Tibial artery (tissue), 4 donors: ENCODE results near the gene RBM33.
"Not testable (repeated sequence)": the region's sequence is repeated elsewhere in the genome, so short reads cannot be mapped to it uniquely, and the experiment has no call there.

Experiments
- DNase-seq, 2 donors: peaks; one replicate each; pipeline ENCODE4 v3.0.0-alpha.2; 2019
- H3K27ac ChIP-seq, 2 donors: fragments of 200-600 bp; sonication (generic) in 1 of 2; 1 replicate in 1 of 2; 2 replicates in 1 of 2; pipeline ENCODE4 v1.5.1; 2018 to 2019; ENCODE audit warnings: mild to moderate bottlenecking in 1 of 2
- H3K27me3 ChIP-seq, 2 donors: fragments of 200-600 bp; sonication (generic) in 1 of 2; one replicate each; pipeline versions ENCODE4 v1.5.1 to v1.6.0; 2016 to 2019
- H3K36me3 ChIP-seq, 3 donors: fragments of 200-600 bp; sonication (generic) in 2 of 3; one replicate each; pipeline ENCODE4 v1.5.1; 2016 to 2019; ENCODE audit warnings: mild to moderate bottlenecking in 2 of 3
- H3K4me1 ChIP-seq, 4 donors: fragments of 200-600 bp; sonication (generic) in 2 of 4; 1 replicate in 3 of 4; 2 replicates in 1 of 4; pipeline ENCODE4 v1.5.1; 2016 to 2019
- H3K4me3 ChIP-seq, 2 donors: fragments of 200-600 bp; sonication (generic) in 1 of 2; 1 replicate in 1 of 2; 2 replicates in 1 of 2; pipeline ENCODE4 v1.5.1; 2018 to 2019; ENCODE audit warnings: mild to moderate bottlenecking in 2 of 2
- H3K9me3 ChIP-seq, 3 donors: fragments of 200-600 bp; sonication (generic) in 1 of 3; one replicate each; pipeline ENCODE4 v1.5.1; 2016 to 2019
- intact Hi-C: fragments of 100-400 bp; cut with DNase I; formaldehyde crosslinking; loops from one replicate; pipeline ENCODE4 v1.15.0; 2023; ENCODE audit warnings: low total_unique reads
- TF ChIP-seq, protein P1 (sequence below), 2 experiments: fragments of 200-600 bp in 1 of 2; fragments of 450-650 bp in 1 of 2; IDR thresholded peaks; one replicate each; pipeline ENCODE4 v1.5.1; 2017 to 2019; ENCODE audit warnings: antibody characterized with exemption in 2 of 2, mild to moderate bottlenecking in 1 of 2, moderate library complexity in 1 of 2

The RBM33 gene

GRCh38 chr7:155684543-155684942, 40.1 kb downstream of the RBM33 start:
- Histone ChIP-seq H3K4me3 (no peak overlapping the region), H3K27me3 (no peaks in the 10 kb centered on the region), H3K4me1 (no peaks in the 10 kb centered on the region), H3K36me3 (peaks cover 4 to 44% (median 30%) of the 10 kb centered on the region in 3 donors), H3K27ac (no peak overlapping the region), H3K9me3 (no peaks in the 10 kb centered on the region)
- DNase-seq = no peak
- intact Hi-C loops = no loop called here
- TF ChIP-seq, protein P1, sequence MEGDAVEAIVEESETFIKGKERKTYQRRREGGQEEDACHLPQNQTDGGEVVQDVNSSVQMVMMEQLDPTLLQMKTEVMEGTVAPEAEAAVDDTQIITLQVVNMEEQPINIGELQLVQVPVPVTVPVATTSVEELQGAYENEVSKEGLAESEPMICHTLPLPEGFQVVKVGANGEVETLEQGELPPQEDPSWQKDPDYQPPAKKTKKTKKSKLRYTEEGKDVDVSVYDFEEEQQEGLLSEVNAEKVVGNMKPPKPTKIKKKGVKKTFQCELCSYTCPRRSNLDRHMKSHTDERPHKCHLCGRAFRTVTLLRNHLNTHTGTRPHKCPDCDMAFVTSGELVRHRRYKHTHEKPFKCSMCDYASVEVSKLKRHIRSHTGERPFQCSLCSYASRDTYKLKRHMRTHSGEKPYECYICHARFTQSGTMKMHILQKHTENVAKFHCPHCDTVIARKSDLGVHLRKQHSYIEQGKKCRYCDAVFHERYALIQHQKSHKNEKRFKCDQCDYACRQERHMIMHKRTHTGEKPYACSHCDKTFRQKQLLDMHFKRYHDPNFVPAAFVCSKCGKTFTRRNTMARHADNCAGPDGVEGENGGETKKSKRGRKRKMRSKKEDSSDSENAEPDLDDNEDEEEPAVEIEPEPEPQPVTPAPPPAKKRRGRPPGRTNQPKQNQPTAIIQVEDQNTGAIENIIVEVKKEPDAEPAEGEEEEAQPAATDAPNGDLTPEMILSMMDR (IDR thresholded peaks at IDR 0.05) = no peak

GRCh38 chr7:155685070-155685790, 40.8 kb downstream of the RBM33 start:
- H3K27ac ChIP-seq = no peak overlapping the region
- no peaks in the 10 kb centered on the region for H3K27me3 ChIP-seq
- TF ChIP-seq, protein P1 (IDR thresholded peaks at IDR 0.05) = no peak
- no peaks in the 10 kb centered on the region for H3K4me1 ChIP-seq
- intact Hi-C loops = no loop called here
- peaks cover 4 to 44% (median 29%) of the 10 kb centered on the region in 3 donors for H3K36me3 ChIP-seq
- H3K9me3 ChIP-seq = no peaks in the 10 kb centered on the region
- no peak overlapping the region for H3K4me3 ChIP-seq
- no peak for DNase-seq

DNA sequence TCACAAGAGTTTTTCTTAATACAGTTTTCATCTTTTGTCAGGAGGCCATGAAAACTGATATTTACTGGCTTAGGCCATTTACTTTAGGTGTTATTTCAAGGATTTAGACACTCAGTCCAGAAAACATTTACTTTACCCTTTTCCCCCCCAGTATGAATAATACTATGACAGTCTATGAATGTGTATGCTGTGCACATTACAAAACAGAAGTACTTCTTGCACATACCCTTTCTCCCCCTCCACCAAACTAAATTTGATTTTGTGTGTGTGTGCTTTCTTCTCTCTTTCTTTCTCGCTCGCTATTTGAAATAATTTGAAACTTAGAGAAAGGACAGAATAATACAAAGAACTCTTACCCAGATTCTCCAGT, 41.3 kb downstream of the RBM33 start:
- Histone ChIP-seq H3K36me3 (peaks cover 4 to 42% (median 25%) of the 10 kb centered on the region in 3 donors), H3K4me1 (no peaks in the 10 kb centered on the region), H3K9me3 (no peaks in the 10 kb centered on the region), H3K4me3 (no peak overlapping the region), H3K27me3 (no peaks in the 10 kb centered on the region), H3K27ac (no peak overlapping the region)
- no peak for DNase-seq
- TF ChIP-seq, protein P1 (IDR thresholded peaks at IDR 0.05) = no peak
- intact Hi-C loops = no loop called here

GRCh38 chr7:155686620-155687324, 42.3 kb downstream of the RBM33 start:
- H3K27ac ChIP-seq, DNase-seq, intact Hi-C loops, H3K4me1 ChIP-seq, H3K9me3 ChIP-seq, H3K4me3 ChIP-seq, H3K27me3 ChIP-seq: not testable (repeated sequence)
- peaks cover 4 to 32% (median 16%) of the 10 kb centered on the region in 3 donors for H3K36me3 ChIP-seq

DNA sequence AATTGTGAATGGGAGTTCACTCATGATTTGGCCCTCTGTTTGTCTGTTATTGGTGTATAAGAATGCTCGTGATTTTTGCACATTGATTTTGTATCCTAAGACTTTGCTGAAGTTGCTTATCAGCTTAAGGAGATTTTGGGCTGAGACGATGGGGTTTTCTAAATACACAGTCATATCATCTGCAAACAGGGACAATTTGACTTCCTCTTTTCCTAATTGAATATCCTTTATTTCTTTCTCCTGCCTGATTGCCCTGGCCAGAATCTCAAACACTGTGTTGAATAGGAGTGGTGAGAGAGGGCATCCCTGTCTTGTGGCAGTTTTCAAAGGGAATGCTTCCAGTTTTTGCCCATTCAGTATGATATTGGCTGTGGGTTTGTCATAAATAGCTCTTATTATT, 43.8 kb downstream of the RBM33 start:
- H3K4me3 ChIP-seq, H3K27me3 ChIP-seq, H3K4me1 ChIP-seq, H3K27ac ChIP-seq, DNase-seq, H3K9me3 ChIP-seq, intact Hi-C loops: not testable (repeated sequence)
- peaks cover 4 to 20% (median 13%) of the 10 kb centered on the region in 3 donors for H3K36me3 ChIP-seq

DNA sequence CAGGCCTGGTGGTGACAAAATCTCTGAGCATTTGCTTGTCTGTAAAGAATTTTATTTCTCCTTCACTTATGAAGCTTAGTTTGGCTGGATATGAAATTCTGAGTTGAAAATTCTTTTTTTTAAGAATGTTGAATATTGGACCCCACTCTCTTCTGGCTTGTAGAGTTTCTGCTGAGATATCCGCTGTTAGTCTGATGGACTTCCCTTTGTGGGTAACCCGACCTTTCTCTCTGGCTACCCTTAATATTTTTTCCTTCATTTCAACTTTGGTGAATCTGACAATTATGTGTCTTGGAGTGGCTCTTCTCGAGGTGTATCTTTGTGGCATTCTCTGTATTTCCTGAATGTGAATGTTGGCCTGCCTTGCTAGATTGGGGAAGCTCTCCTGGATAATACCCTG, 46.2 kb downstream of the RBM33 start:
- intact Hi-C loops, H3K4me1 ChIP-seq, DNase-seq, H3K4me3 ChIP-seq, H3K27ac ChIP-seq, H3K9me3 ChIP-seq, H3K27me3 ChIP-seq: not testable (repeated sequence)
- peaks cover 4 to 13% (median 5%) of the 10 kb centered on the region in 3 donors for H3K36me3 ChIP-seq

GRCh38 chr7:155692317-155692716, 47.9 kb downstream of the RBM33 start:
- no peaks in the 10 kb centered on the region for H3K36me3 ChIP-seq
- no peaks in the 10 kb centered on the region for H3K27me3 ChIP-seq
- TF ChIP-seq, protein P1 (IDR thresholded peaks at IDR 0.05) = no peak
- H3K4me3 ChIP-seq = no peak overlapping the region
- DNase-seq = no peak
- H3K9me3 ChIP-seq = no peaks in the 10 kb centered on the region
- peaks cover 0 to 12% (median 2%) of the 10 kb centered on the region in 4 donors for H3K4me1 ChIP-seq
- no peak overlapping the region for H3K27ac ChIP-seq
- intact Hi-C loops = no loop called here
